ENCODE results near the gene COPS3. TPM values are rescaled to one million over a fixed set of nuclear protein-coding genes. Genes with fewer than 3 reads are reported as not detected.
"Not testable (repeated sequence)": the region's sequence is repeated elsewhere in the genome, so short reads cannot be mapped to it uniquely, and the experiment has no call there.

COPS3 gene
- total and polyA plus RNA-seq, 7 donors = 99.8 to 164 (median 140) TPM

DNA sequence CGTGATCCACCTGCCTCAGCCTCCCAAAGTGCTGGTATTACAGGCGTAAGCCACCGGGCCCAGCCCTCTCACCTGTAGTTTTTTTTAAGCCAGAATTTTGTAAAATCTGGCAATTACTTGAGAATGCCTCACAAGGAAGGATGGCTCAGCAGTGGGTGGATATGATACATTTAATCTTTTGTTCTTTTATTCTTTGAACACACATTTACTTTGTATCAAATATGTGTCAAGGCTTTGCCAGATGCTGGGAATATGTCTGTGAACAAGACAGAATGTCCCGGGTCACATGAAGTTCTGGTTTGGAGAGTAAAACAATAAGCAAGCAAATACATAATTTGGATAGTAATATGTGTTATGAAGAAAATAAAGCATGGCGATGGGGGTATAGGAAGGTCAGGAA lies 4.9 kb upstream of the COPS3 start:
- DNase-seq = no peak
- WGBS, 3 donors = 88 to 93% (median 93%) methylated on average over 5 of the region's 5 CpGs
- H3K36me3 ChIP-seq (ENCODE audit: insufficient read depth in 1 of 2, low read depth in 1 of 2) = no peaks in the 10 kb centered on the region
- no peak for ATAC-seq
- no peaks in the 10 kb centered on the region for H3K27me3 ChIP-seq (ENCODE audit: insufficient read depth in 3 of 3, low read length in 2 of 3)
- H3K4me3 ChIP-seq = no peak overlapping the region
- no peaks in the 10 kb centered on the region for H3K9me3 ChIP-seq
- intact Hi-C loops (cut with DNase I) = no loop called here
- TF ChIP-seq, protein P1, sequence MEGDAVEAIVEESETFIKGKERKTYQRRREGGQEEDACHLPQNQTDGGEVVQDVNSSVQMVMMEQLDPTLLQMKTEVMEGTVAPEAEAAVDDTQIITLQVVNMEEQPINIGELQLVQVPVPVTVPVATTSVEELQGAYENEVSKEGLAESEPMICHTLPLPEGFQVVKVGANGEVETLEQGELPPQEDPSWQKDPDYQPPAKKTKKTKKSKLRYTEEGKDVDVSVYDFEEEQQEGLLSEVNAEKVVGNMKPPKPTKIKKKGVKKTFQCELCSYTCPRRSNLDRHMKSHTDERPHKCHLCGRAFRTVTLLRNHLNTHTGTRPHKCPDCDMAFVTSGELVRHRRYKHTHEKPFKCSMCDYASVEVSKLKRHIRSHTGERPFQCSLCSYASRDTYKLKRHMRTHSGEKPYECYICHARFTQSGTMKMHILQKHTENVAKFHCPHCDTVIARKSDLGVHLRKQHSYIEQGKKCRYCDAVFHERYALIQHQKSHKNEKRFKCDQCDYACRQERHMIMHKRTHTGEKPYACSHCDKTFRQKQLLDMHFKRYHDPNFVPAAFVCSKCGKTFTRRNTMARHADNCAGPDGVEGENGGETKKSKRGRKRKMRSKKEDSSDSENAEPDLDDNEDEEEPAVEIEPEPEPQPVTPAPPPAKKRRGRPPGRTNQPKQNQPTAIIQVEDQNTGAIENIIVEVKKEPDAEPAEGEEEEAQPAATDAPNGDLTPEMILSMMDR (IDR thresholded peaks at IDR 0.05) = no peak
- H3K4me1 ChIP-seq = no peaks in the 10 kb centered on the region
- H3K27ac ChIP-seq = no peak overlapping the region

DNA sequence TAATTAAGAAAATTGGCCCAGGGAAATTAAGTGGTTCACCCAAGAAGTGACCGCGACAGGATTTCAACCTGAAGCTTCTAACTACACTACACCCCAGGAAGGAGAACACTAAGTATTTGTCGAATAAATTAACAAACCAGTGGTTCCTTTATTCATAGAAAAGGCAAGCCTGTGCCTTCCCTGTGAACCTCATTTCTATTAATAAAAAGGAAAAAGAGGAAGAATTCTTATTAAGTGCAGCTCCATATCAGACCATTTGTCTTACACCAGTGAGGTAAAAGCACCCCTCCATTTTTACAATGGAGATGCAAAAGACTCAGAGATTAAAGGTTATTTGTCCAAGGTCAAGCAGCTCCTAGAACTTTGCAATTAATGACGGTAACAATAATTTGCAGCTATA lies 1.7 kb downstream of the COPS3 start:
- intact Hi-C loops (cut with DNase I) = loop anchor here in 1 of 2 donors (5.0 kb wide), 1 partner anchor 37 kb away; no protein-coding TSS in a partner anchor
- 78 to 83% (median 80%) methylated on average over 4 of the region's 4 CpGs for WGBS, 3 donors
- peaks cover 52% of the 10 kb centered on the region for H3K4me1 ChIP-seq

DNA sequence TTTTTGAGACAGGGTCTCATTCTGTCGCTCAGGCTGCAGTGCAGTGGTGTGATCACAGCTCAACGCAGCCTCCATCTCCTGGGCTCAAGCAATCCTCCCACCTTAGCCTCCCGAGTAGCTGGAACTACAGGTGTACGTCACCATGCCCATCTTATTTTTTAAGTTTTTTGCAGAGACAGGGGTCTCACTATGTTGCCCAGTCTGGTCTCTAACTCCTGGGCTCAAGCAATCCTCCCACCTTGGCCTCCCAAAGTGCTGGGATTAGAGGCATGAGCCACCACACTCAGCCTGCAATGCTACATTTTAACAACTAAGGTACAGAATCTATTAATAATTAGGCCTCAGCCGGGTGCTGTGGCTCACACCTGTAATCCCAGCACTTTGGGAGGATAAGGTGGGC lies 3.6 kb downstream of the COPS3 start:
- not testable (repeated sequence) for ATAC-seq; DNase-seq; H3K9me3 ChIP-seq; H3K27me3 ChIP-seq (ENCODE audit: insufficient read depth in 3 of 3, low read length in 2 of 3); H3K4me3 ChIP-seq
- intact Hi-C loops (cut with DNase I) = loop anchor here in 1 of 2 donors (5.0 kb wide), 1 partner anchor 35 kb away; no protein-coding TSS in a partner anchor
- 90 to 97% (median 95%) methylated on average over 5 of the region's 5 CpGs for WGBS, 3 donors
- Histone ChIP-seq H3K27ac (peak overlapping the region; percentile 3), H3K4me1 (peaks cover 52% of the 10 kb centered on the region), H3K36me3 (ENCODE audit: insufficient read depth in 1 of 2, low read depth in 1 of 2) (peaks cover 2 to 42% of the 10 kb centered on the region in 2 donors)

More for the DNA sequence above, 1.7 kb downstream of the COPS3 start:
- no peak for DNase-seq
- TF ChIP-seq, protein P1 (IDR thresholded peaks at IDR 0.05) = no peak
- Histone ChIP-seq H3K36me3 (ENCODE audit: insufficient read depth in 1 of 2, low read depth in 1 of 2) (peaks cover 0 to 23% of the 10 kb centered on the region in 2 donors), H3K9me3 (no peaks in the 10 kb centered on the region), H3K4me3 (peak overlapping the region; percentile 93), H3K27me3 (ENCODE audit: insufficient read depth in 3 of 3, low read length in 2 of 3) (no peaks in the 10 kb centered on the region), H3K27ac (peak overlapping the region; percentile 100)
- no peak for ATAC-seq

DNA sequence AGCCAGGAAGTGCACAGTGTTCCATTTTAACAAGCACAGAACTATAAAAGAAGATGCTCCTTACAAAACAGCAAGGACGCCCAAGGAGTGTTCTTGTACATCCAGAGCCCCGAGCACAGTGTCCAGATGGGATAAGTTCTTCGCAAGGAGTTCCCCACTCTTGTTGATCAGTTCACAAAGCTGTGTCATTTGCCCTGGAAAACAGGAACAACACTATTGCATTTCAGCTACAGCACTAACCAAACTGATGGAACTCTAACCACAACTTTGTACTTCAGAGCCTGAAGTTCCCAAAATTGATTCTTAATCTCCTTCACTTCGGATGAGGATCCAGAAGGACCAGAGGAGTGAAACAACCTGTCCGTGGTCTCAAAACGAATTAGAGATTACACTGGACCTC lies 5.1 kb downstream of the COPS3 start:
- intact Hi-C loops (cut with DNase I) = loop anchor here in 1 of 2 donors (5.0 kb wide), 1 partner anchor 34 kb away; no protein-coding TSS in a partner anchor
- Histone ChIP-seq H3K27ac (peak overlapping the region; percentile 48), H3K4me1 (peaks cover 52% of the 10 kb centered on the region), H3K9me3 (no peaks in the 10 kb centered on the region), H3K36me3 (ENCODE audit: insufficient read depth in 1 of 2, low read depth in 1 of 2) (peaks cover 2 to 55% of the 10 kb centered on the region in 2 donors), H3K4me3 (no peak overlapping the region), H3K27me3 (ENCODE audit: insufficient read depth in 3 of 3, low read length in 2 of 3) (no peaks in the 10 kb centered on the region)
- DNase-seq (no peak), ATAC-seq (no peak)
- TF ChIP-seq, protein P1 (IDR thresholded peaks at IDR 0.05) = no peak
- WGBS, 3 donors = 81 to 87% (median 84%) methylated on average over 6 of the region's 6 CpGs

DNA sequence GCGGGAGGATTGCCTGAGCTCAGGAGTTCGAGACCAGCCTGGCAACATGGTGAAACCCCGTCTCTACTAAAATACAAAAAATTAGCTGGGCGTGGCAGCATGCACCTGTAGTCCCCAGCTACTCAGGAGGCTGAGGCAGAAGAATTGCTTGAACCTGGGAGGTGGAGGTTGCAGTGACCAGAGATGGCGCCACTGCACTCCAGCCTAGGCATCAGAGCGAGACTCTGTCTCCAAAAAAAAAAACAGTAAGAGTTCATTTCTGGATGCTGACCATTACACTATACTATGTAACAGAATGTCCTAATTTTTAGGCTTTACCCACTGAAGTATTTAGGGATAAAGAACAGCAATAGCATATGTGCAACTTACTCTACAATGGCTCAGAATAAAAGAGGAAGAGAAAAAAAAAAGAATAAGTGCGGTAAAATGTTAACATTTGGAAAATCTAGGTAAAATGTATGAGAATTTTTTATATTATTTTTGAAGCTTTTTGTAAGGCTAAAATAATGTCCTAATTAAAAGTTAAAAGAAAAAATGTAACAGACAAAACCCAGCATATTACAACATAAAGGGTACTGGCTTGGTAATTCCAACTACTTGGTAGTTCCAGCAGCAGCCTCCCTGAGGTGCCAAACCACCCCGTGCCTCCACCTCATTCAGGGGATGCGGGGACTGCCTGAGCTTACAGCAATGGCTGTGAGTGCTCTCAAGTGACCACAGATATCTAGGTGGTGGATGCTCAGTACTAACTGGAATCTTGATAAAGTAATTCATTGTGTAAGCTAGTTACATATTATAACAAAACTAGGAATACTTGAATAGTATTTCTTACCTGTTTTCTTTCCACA lies 10.9 kb downstream of the COPS3 start:
- Histone ChIP-seq H3K9me3 (no peaks in the 10 kb centered on the region), H3K36me3 (ENCODE audit: insufficient read depth in 1 of 2, low read depth in 1 of 2) (peaks cover 11 to 99% of the 10 kb centered on the region in 2 donors), H3K4me1 (peaks cover 7% of the 10 kb centered on the region), H3K27me3 (ENCODE audit: insufficient read depth in 3 of 3, low read length in 2 of 3) (no peaks in the 10 kb centered on the region), H3K27ac (no peak overlapping the region), H3K4me3 (no peak overlapping the region)
- WGBS, 3 donors = 87 to 91% (median 90%) methylated on average over 9 of the region's 9 CpGs
- no peak for DNase-seq
- TF ChIP-seq, protein P1 (IDR thresholded peaks at IDR 0.05) = no peak
- no peak for ATAC-seq
- intact Hi-C loops (cut with DNase I) = no loop called here

All from psoas muscle (tissue), 8 donors.